ENCODE data around the gene AQP12A. TPM values are rescaled to one million over a fixed set of nuclear protein-coding genes. Genes with fewer than 3 reads are reported as not detected.

Gene AQP12A
- polyA plus RNA-seq, 1 donor (not counting 4 experiments of a cell fraction or from before 2014, with no cell fraction given) = not detected

GRCh38 chr2:240745962-240746361 lies 54.3 kb downstream of the AQP12A start:
- dilution Hi-C loops (cut with MboI; ENCODE audit: extremely low pct_ligation_motif_present, low sequenced_read_pairs) = no loop called here
- no peak for TF ChIP-seq CTCF (optimal IDR thresholded peaks at IDR 0.05 in 1 of 3, IDR thresholded peaks at IDR 0.05 in 1 of 3, conservative IDR thresholded peaks at IDR 0.05 in 1 of 3; ENCODE audit: extremely low read depth in 1 of 3, insufficient read depth in 2 of 3, low read length in 3 of 3)
- TF ChIP-seq EZH2 (IDR thresholded peaks at IDR 0.05; ENCODE audit: low read length) = no peak
- Histone ChIP-seq H3K27ac (ENCODE audit: control insufficient read depth, insufficient read depth, low read length) (no peak overlapping the region), H4K20me1 (ENCODE audit: control insufficient read depth, extremely low read depth, insufficient read depth, low read length) (no peaks in the 10 kb centered on the region), H3K4me3 (ENCODE audit: control insufficient read depth in 2 of 3, extremely low read depth in 1 of 3, insufficient read depth in 2 of 3, low read depth in 1 of 3, low read length in 3 of 3) (no peak overlapping the region), H3K79me2 (ENCODE audit: control insufficient read depth, insufficient read depth, low read length) (no peaks in the 10 kb centered on the region), H3K9me1 (ENCODE audit: control insufficient read depth, extremely low read depth, insufficient read depth, low read length) (no peaks in the 10 kb centered on the region), H3K4me2 (ENCODE audit: control insufficient read depth, extremely low read depth, insufficient read depth, low read depth, low read length) (no peak overlapping the region), H3K4me1 (ENCODE audit: control insufficient read depth, extremely low read depth, insufficient read depth, low read length) (no peaks in the 10 kb centered on the region), H2AFZ (ENCODE audit: control insufficient read depth, low read length) (no peak overlapping the region), H3K9me3 (ENCODE audit: control insufficient read depth, low read depth, low read length) (no peaks in the 10 kb centered on the region), H3K36me3 (ENCODE audit: control insufficient read depth in 2 of 2, extremely low read depth in 1 of 2, insufficient read depth in 2 of 2, low read length in 2 of 2) (no peaks in the 10 kb centered on the region), H3K9ac (ENCODE audit: control insufficient read depth, extremely low read depth, insufficient read depth, low read length) (no peak overlapping the region), H3K27me3 (ENCODE audit: control insufficient read depth, extremely low read depth, insufficient read depth, low read length) (peaks cover 3% of the 10 kb centered on the region)
- DNase-seq (ENCODE audit: low read depth, low spot score) (no peak), FAIRE-seq (no peak)

- H3K27ac ChIP-seq (ENCODE audit: control insufficient read depth, insufficient read depth, low read length) = no peak overlapping the region
These were observed 55.0 kb downstream of the AQP12A start for GRCh38 chr2:240746671-240747070.

More at GRCh38 chr2:240746671-240747070, 55.0 kb downstream of the AQP12A start:
- Histone ChIP-seq H3K4me3 (ENCODE audit: control insufficient read depth in 2 of 3, extremely low read depth in 1 of 3, insufficient read depth in 2 of 3, low read depth in 1 of 3, low read length in 3 of 3) (no peak overlapping the region), H3K9me1 (ENCODE audit: control insufficient read depth, extremely low read depth, insufficient read depth, low read length) (no peaks in the 10 kb centered on the region), H3K4me2 (ENCODE audit: control insufficient read depth, extremely low read depth, insufficient read depth, low read depth, low read length) (no peak overlapping the region), H3K79me2 (ENCODE audit: control insufficient read depth, insufficient read depth, low read length) (no peaks in the 10 kb centered on the region), H3K36me3 (ENCODE audit: control insufficient read depth in 2 of 2, extremely low read depth in 1 of 2, insufficient read depth in 2 of 2, low read length in 2 of 2) (no peaks in the 10 kb centered on the region), H3K9ac (ENCODE audit: control insufficient read depth, extremely low read depth, insufficient read depth, low read length) (no peak overlapping the region), H3K4me1 (ENCODE audit: control insufficient read depth, extremely low read depth, insufficient read depth, low read length) (no peaks in the 10 kb centered on the region), H2AFZ (ENCODE audit: control insufficient read depth, low read length) (no peak overlapping the region), H4K20me1 (ENCODE audit: control insufficient read depth, extremely low read depth, insufficient read depth, low read length) (no peaks in the 10 kb centered on the region), H3K27me3 (ENCODE audit: control insufficient read depth, extremely low read depth, insufficient read depth, low read length) (peaks cover 3% of the 10 kb centered on the region), H3K9me3 (ENCODE audit: control insufficient read depth, low read depth, low read length) (no peaks in the 10 kb centered on the region)
- DNase-seq (ENCODE audit: low read depth, low spot score) = no peak
- FAIRE-seq = no peak
- no peak for TF ChIP-seq CTCF (optimal IDR thresholded peaks at IDR 0.05 in 1 of 3, IDR thresholded peaks at IDR 0.05 in 1 of 3, conservative IDR thresholded peaks at IDR 0.05 in 1 of 3; ENCODE audit: extremely low read depth in 1 of 3, insufficient read depth in 2 of 3, low read length in 3 of 3)
- no peak for TF ChIP-seq EZH2 (IDR thresholded peaks at IDR 0.05; ENCODE audit: low read length)
- dilution Hi-C loops (cut with MboI; ENCODE audit: extremely low pct_ligation_motif_present, low sequenced_read_pairs) = no loop called here
